ENCODE results near the gene ALPG.

DNA sequence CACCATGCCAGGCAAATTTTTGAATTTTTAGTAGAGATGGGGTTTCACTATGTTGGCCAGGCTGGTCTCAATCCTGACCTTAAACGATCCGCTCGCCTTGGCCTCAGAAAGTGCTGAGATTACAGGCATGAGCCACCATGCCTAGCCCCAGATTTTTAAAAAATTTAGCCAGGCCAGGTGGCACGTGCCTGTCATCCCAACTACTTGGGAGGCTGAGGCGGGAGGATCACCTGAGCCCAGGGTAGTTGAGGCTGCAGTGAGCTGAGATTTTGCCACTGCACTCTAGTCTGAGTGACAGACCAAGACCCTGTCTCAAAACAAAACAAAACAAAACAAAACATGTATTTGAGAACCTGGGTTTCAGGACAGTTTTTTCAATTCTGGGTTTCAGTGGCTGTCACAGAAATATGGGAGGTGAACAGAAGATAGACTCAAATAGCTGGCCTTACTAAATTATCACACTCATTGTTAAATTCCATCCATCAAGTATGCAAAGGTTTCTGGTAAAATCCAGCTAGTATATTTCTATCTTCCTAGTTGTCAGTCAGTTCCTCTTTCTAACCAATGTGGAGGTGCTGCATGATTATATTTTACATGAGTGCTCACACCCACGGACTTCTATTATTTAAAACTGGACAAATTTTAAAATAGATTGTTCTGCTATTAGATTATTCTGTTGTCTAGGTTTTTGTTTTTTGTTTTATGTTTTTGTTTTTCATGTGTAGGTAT lies 5.4 kb downstream of the ALPG start:
- TF ChIP-seq, protein P1, sequence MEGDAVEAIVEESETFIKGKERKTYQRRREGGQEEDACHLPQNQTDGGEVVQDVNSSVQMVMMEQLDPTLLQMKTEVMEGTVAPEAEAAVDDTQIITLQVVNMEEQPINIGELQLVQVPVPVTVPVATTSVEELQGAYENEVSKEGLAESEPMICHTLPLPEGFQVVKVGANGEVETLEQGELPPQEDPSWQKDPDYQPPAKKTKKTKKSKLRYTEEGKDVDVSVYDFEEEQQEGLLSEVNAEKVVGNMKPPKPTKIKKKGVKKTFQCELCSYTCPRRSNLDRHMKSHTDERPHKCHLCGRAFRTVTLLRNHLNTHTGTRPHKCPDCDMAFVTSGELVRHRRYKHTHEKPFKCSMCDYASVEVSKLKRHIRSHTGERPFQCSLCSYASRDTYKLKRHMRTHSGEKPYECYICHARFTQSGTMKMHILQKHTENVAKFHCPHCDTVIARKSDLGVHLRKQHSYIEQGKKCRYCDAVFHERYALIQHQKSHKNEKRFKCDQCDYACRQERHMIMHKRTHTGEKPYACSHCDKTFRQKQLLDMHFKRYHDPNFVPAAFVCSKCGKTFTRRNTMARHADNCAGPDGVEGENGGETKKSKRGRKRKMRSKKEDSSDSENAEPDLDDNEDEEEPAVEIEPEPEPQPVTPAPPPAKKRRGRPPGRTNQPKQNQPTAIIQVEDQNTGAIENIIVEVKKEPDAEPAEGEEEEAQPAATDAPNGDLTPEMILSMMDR (IDR thresholded peaks at IDR 0.05), result no peak
- TF ChIP-seq EZH2 (IDR thresholded peaks at IDR 0.05), result no peak
- TF ChIP-seq EZH2phosphoT487 (IDR thresholded peaks at IDR 0.05), result no peak
